Activated naive CD4-positive, alpha-beta T cell treated with anti-CD3 and anti-CD28 coated beads, Interleukin-2, amount 50 U/mL, for 24 hours (primary cell): ENCODE results near the gene SELENOK.

Experiments used
- H3K27ac Mint-ChIP-seq: one replicate; pipeline ENCODE4 v1.8.0; 2021; ENCODE audit warnings: mild to moderate bottlenecking, mixed read lengths
- H3K27me3 Mint-ChIP-seq: one replicate; pipeline ENCODE4 v1.8.0; 2021; ENCODE audit warnings: mixed read lengths
- H3K36me3 Mint-ChIP-seq: one replicate; pipeline ENCODE4 v1.8.0; 2021; ENCODE audit warnings: mixed read lengths
- H3K4me1 Mint-ChIP-seq: one replicate; pipeline ENCODE4 v1.8.0; 2021; ENCODE audit warnings: mixed read lengths
- H3K4me3 Mint-ChIP-seq: one replicate; pipeline ENCODE4 v1.8.0; 2021; ENCODE audit warnings: mild to moderate bottlenecking, mixed read lengths
- H3K9me3 Mint-ChIP-seq: one replicate; pipeline ENCODE4 v1.8.0; 2021; ENCODE audit warnings: mixed read lengths

SELENOK gene

GRCh38 chr3:53899750-53900149, 8.1 kb upstream of the SELENOK start:
- peaks cover 22% of the 10 kb centered on the region for H3K27me3 Mint-ChIP-seq
- H3K4me1 Mint-ChIP-seq, result no peaks in the 10 kb centered on the region
- no peaks in the 10 kb centered on the region for H3K36me3 Mint-ChIP-seq
- no peaks in the 10 kb centered on the region for H3K9me3 Mint-ChIP-seq
- no peak overlapping the region for H3K4me3 Mint-ChIP-seq
- no peak overlapping the region for H3K27ac Mint-ChIP-seq

GRCh38 chr3:53892286-53892637, 603 bp upstream of the SELENOK start:
- peaks cover 50% of the 10 kb centered on the region for H3K4me1 Mint-ChIP-seq
- H3K9me3 Mint-ChIP-seq, result no peaks in the 10 kb centered on the region
- peaks cover 6% of the 10 kb centered on the region for H3K36me3 Mint-ChIP-seq
- peak overlapping the region; percentile 99 for H3K27ac Mint-ChIP-seq
- peaks cover 8% of the 10 kb centered on the region for H3K27me3 Mint-ChIP-seq
- peak overlapping the region; percentile 95 for H3K4me3 Mint-ChIP-seq

GRCh38 chr3:53890726-53891475, 758 bp downstream of the SELENOK start:
- Mint-ChIP-seq H3K27me3 (peaks cover 2% of the 10 kb centered on the region), H3K4me1 (peaks cover 58% of the 10 kb centered on the region), H3K27ac (peak overlapping the region; percentile 99)

GRCh38 chr3:53888232-53888631, 3.4 kb downstream of the SELENOK start:
- Mint-ChIP-seq H3K9me3 (no peaks in the 10 kb centered on the region), H3K4me1 (peaks cover 59% of the 10 kb centered on the region)

More at GRCh38 chr3:53890726-53891475, 758 bp downstream of the SELENOK start:
- Mint-ChIP-seq H3K9me3 (no peaks in the 10 kb centered on the region), H3K4me3 (peak overlapping the region; percentile 95), H3K36me3 (peaks cover 11% of the 10 kb centered on the region)

GRCh38 chr3:53887446-53887845, 4.2 kb downstream of the SELENOK start:
- H3K9me3 Mint-ChIP-seq, result no peaks in the 10 kb centered on the region
- H3K36me3 Mint-ChIP-seq, result peaks cover 13% of the 10 kb centered on the region
- peak overlapping the region; percentile 30 for H3K27ac Mint-ChIP-seq
- H3K4me3 Mint-ChIP-seq, result no peak overlapping the region
- H3K4me1 Mint-ChIP-seq, result peaks cover 60% of the 10 kb centered on the region
- no peaks in the 10 kb centered on the region for H3K27me3 Mint-ChIP-seq

More at GRCh38 chr3:53888232-53888631, 3.4 kb downstream of the SELENOK start:
- H3K27me3 Mint-ChIP-seq, result no peaks in the 10 kb centered on the region
- peaks cover 13% of the 10 kb centered on the region for H3K36me3 Mint-ChIP-seq
- no peak overlapping the region for H3K27ac Mint-ChIP-seq
- H3K4me3 Mint-ChIP-seq, result peak overlapping the region; percentile 8

- Mint-ChIP-seq H3K36me3 (peaks cover 13% of the 10 kb centered on the region), H3K4me1 (peaks cover 62% of the 10 kb centered on the region), H3K4me3 (no peak overlapping the region), H3K27ac (no peak overlapping the region), H3K9me3 (no peaks in the 10 kb centered on the region), H3K27me3 (no peaks in the 10 kb centered on the region)
Measured at GRCh38 chr3:53885239-53885638, 6.4 kb downstream of the SELENOK start.

- H3K27me3 Mint-ChIP-seq, result no peaks in the 10 kb centered on the region
- peaks cover 14% of the 10 kb centered on the region for H3K36me3 Mint-ChIP-seq
- H3K4me1 Mint-ChIP-seq, result peaks cover 62% of the 10 kb centered on the region
- no peak overlapping the region for H3K27ac Mint-ChIP-seq
- no peaks in the 10 kb centered on the region for H3K9me3 Mint-ChIP-seq
- H3K4me3 Mint-ChIP-seq, result no peak overlapping the region
Measured at GRCh38 chr3:53884623-53885022, 7.0 kb downstream of the SELENOK start.

- peak overlapping the region; percentile 96 for H3K4me3 Mint-ChIP-seq
- H3K9me3 Mint-ChIP-seq, result no peaks in the 10 kb centered on the region
- H3K27ac Mint-ChIP-seq, result peak overlapping the region; percentile 80
- peaks cover 53% of the 10 kb centered on the region for H3K4me1 Mint-ChIP-seq
- H3K36me3 Mint-ChIP-seq, result peaks cover 13% of the 10 kb centered on the region
- no peaks in the 10 kb centered on the region for H3K27me3 Mint-ChIP-seq
Measured at GRCh38 chr3:53883008-53883407, 8.7 kb downstream of the SELENOK start.

GRCh38 chr3:53881691-53882593, 9.7 kb downstream of the SELENOK start, which contains the start of gene ACTR8:
Gene ACTR8 (minus strand): TSS chr3:53882152. CDS start chr3:53882101, 51 bp downstream.
- peaks cover 13% of the 10 kb centered on the region for H3K36me3 Mint-ChIP-seq
- no peaks in the 10 kb centered on the region for H3K9me3 Mint-ChIP-seq
- peak within 1 kb of the TSS; percentile 96 for H3K4me3 Mint-ChIP-seq
- peak within 1 kb of the TSS; percentile 96 for H3K27ac Mint-ChIP-seq
- H3K4me1 Mint-ChIP-seq, result peaks cover 42% of the 10 kb centered on the region
- H3K27me3 Mint-ChIP-seq, result no peaks in the 10 kb centered on the region

- peak overlapping the region; percentile 96 for H3K4me3 Mint-ChIP-seq
- peak overlapping the region; percentile 43 for H3K27ac Mint-ChIP-seq
- peaks cover 38% of the 10 kb centered on the region for H3K4me1 Mint-ChIP-seq
- H3K27me3 Mint-ChIP-seq, result no peaks in the 10 kb centered on the region
- H3K9me3 Mint-ChIP-seq, result no peaks in the 10 kb centered on the region
- peaks cover 8% of the 10 kb centered on the region for H3K36me3 Mint-ChIP-seq
Measured at GRCh38 chr3:53880396-53881345, 11.0 kb downstream of the SELENOK start.

- Mint-ChIP-seq H3K27me3 (no peaks in the 10 kb centered on the region), H3K36me3 (peaks cover 18% of the 10 kb centered on the region), H3K9me3 (no peaks in the 10 kb centered on the region), H3K27ac (no peak overlapping the region), H3K4me1 (no peaks in the 10 kb centered on the region), H3K4me3 (no peak overlapping the region)
Measured at GRCh38 chr3:53865732-53866499, 25.7 kb downstream of the SELENOK start.

GRCh38 chr3:53863145-53863544, 28.5 kb downstream of the SELENOK start:
- H3K4me3 Mint-ChIP-seq, result no peak overlapping the region
- no peaks in the 10 kb centered on the region for H3K4me1 Mint-ChIP-seq
- H3K9me3 Mint-ChIP-seq, result no peaks in the 10 kb centered on the region
- H3K36me3 Mint-ChIP-seq, result peaks cover 18% of the 10 kb centered on the region
- H3K27me3 Mint-ChIP-seq, result no peaks in the 10 kb centered on the region
- H3K27ac Mint-ChIP-seq, result no peak overlapping the region

GRCh38 chr3:53862241-53862640, 29.4 kb downstream of the SELENOK start:
- Mint-ChIP-seq H3K27ac (peak overlapping the region; percentile 80), H3K36me3 (peaks cover 16% of the 10 kb centered on the region), H3K4me1 (no peaks in the 10 kb centered on the region), H3K27me3 (no peaks in the 10 kb centered on the region), H3K9me3 (no peaks in the 10 kb centered on the region), H3K4me3 (no peak overlapping the region)

- H3K36me3 Mint-ChIP-seq, result peaks cover 14% of the 10 kb centered on the region
- H3K9me3 Mint-ChIP-seq, result no peaks in the 10 kb centered on the region
- no peaks in the 10 kb centered on the region for H3K27me3 Mint-ChIP-seq
- no peaks in the 10 kb centered on the region for H3K4me1 Mint-ChIP-seq
- H3K4me3 Mint-ChIP-seq, result no peak overlapping the region
- H3K27ac Mint-ChIP-seq, result no peak overlapping the region
Measured at GRCh38 chr3:53860196-53860595, 31.5 kb downstream of the SELENOK start.
